Panc1 (cell line): ENCODE data around the gene CTRB1.
"Not testable (repeated sequence)": the region's sequence is repeated elsewhere in the genome, so short reads cannot be mapped to it uniquely, and the experiment has no call there.

Experiments
- TF ChIP-seq, protein P1 (sequence below): fragments of 450-650 bp; IDR thresholded peaks from 2 replicates; pipeline ENCODE4 v1.5.1; 2017; ENCODE audit warnings: mild to moderate bottlenecking
- TF ChIP-seq, protein P2 (sequence below), 2 experiments: IDR thresholded peaks; 2 replicates each; pipeline ENCODE4 v1.6.1; 2011 to 2012; ENCODE audit warnings: low read depth in 2 of 2, control low read depth in 1 of 2, low read length in 1 of 2, mild to moderate bottlenecking in 1 of 2, moderate library complexity in 1 of 2; ENCODE audit not compliant: insufficient read depth in 1 of 2

DNA sequence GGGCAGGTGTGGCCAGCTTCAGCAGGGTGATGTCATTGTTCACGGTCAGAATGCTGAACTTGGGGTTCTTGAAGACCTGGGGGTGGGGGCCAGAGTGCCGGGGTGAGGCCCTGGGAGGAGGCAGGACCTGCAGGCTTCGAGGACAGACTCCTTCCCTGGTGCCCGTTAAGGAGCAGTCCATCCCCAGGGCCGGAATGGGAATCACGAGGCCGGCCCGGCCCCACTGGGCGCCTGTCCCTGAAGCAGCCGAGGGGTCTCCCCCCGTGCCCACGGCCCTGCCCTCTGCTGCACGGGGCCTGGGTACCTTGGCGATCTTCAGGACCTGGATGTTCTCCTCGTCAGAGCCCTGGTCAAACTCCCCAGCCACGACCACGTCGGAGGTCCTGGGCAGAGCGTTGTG is 13.3 kb upstream of the CTRB1 start:
- TF ChIP-seq, protein P1, sequence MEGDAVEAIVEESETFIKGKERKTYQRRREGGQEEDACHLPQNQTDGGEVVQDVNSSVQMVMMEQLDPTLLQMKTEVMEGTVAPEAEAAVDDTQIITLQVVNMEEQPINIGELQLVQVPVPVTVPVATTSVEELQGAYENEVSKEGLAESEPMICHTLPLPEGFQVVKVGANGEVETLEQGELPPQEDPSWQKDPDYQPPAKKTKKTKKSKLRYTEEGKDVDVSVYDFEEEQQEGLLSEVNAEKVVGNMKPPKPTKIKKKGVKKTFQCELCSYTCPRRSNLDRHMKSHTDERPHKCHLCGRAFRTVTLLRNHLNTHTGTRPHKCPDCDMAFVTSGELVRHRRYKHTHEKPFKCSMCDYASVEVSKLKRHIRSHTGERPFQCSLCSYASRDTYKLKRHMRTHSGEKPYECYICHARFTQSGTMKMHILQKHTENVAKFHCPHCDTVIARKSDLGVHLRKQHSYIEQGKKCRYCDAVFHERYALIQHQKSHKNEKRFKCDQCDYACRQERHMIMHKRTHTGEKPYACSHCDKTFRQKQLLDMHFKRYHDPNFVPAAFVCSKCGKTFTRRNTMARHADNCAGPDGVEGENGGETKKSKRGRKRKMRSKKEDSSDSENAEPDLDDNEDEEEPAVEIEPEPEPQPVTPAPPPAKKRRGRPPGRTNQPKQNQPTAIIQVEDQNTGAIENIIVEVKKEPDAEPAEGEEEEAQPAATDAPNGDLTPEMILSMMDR = not testable (repeated sequence)
- TF ChIP-seq, protein P2, sequence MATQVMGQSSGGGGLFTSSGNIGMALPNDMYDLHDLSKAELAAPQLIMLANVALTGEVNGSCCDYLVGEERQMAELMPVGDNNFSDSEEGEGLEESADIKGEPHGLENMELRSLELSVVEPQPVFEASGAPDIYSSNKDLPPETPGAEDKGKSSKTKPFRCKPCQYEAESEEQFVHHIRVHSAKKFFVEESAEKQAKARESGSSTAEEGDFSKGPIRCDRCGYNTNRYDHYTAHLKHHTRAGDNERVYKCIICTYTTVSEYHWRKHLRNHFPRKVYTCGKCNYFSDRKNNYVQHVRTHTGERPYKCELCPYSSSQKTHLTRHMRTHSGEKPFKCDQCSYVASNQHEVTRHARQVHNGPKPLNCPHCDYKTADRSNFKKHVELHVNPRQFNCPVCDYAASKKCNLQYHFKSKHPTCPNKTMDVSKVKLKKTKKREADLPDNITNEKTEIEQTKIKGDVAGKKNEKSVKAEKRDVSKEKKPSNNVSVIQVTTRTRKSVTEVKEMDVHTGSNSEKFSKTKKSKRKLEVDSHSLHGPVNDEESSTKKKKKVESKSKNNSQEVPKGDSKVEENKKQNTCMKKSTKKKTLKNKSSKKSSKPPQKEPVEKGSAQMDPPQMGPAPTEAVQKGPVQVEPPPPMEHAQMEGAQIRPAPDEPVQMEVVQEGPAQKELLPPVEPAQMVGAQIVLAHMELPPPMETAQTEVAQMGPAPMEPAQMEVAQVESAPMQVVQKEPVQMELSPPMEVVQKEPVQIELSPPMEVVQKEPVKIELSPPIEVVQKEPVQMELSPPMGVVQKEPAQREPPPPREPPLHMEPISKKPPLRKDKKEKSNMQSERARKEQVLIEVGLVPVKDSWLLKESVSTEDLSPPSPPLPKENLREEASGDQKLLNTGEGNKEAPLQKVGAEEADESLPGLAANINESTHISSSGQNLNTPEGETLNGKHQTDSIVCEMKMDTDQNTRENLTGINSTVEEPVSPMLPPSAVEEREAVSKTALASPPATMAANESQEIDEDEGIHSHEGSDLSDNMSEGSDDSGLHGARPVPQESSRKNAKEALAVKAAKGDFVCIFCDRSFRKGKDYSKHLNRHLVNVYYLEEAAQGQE (IDR thresholded peaks at IDR 0.05; ENCODE audit: insufficient read depth in 1 of 2, low read depth in 2 of 2, low read length in 1 of 2) = not testable (repeated sequence)
